Astrocyte (in vitro differentiated cells and primary cell): Measurements from ENCODE around the gene SHISA7.

Source experiments
- EZH2 ChIP-seq: IDR thresholded peaks from 2 replicates; pipeline ENCODE4 v1.6.1; 2012; ENCODE audit warnings: mild to moderate bottlenecking, low read length, inconsistent platforms; ENCODE audit not compliant: insufficient read depth
- TF ChIP-seq, protein P1 (sequence below): IDR thresholded peaks from 2 replicates; pipeline ENCODE4 v1.5.1; 2011; ENCODE audit warnings: low read depth, mild to moderate bottlenecking, inconsistent platforms, low read length, moderate library complexity; ENCODE audit not compliant: insufficient read depth

DNA sequence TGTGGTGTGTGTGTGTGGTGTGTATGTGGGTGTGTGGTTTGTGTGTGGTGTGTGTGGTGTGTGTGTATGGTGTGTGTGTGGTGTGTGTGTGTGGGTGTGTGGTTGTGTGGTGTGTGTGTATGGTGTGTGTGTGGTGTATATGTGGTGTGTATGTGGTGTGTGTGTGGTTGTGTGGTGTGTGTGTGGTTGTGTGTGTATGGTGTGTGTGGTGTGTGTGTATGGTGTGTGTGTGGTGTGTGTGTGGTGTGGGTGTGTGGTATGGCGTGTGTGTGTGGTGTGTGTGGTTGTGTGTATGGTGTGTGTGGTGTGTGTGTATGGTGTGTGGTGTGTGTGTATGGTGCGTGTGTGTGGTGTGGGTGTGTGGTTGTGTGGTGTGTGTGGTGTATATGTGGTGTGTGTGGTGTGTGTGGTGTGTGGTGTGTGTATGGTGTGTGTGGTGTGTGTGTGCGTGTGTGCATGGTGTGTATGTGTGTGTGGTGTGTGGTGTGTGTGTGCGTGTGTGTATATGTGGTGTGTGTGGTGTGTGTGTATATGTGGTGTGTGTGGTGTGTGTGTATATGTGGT lies 8.7 kb downstream of the SHISA7 start:
- TF ChIP-seq, protein P1, sequence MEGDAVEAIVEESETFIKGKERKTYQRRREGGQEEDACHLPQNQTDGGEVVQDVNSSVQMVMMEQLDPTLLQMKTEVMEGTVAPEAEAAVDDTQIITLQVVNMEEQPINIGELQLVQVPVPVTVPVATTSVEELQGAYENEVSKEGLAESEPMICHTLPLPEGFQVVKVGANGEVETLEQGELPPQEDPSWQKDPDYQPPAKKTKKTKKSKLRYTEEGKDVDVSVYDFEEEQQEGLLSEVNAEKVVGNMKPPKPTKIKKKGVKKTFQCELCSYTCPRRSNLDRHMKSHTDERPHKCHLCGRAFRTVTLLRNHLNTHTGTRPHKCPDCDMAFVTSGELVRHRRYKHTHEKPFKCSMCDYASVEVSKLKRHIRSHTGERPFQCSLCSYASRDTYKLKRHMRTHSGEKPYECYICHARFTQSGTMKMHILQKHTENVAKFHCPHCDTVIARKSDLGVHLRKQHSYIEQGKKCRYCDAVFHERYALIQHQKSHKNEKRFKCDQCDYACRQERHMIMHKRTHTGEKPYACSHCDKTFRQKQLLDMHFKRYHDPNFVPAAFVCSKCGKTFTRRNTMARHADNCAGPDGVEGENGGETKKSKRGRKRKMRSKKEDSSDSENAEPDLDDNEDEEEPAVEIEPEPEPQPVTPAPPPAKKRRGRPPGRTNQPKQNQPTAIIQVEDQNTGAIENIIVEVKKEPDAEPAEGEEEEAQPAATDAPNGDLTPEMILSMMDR = no peak
- TF ChIP-seq EZH2 = no peak
